HUES48 (cell line): ENCODE measurements around the gene PRKN.
A peak's percentile ranks its signal among the peaks of the same experiment; 100 is the strongest.

Experiments
- H3K27ac ChIP-seq: one replicate; pipeline ENCODE4 v1.7.0; 2013; ENCODE audit warnings: low read depth, low read length, inconsistent platforms
- H3K27me3 ChIP-seq: 2 replicates; pipeline ENCODE4 v1.6.1; 2013; ENCODE audit warnings: mild to moderate bottlenecking, low read length; ENCODE audit not compliant: control insufficient read depth, insufficient read depth
- H3K36me3 ChIP-seq: 2 replicates; pipeline ENCODE4 v1.6.1; 2013; ENCODE audit warnings: low read length; ENCODE audit not compliant: control insufficient read depth, insufficient read depth
- H3K4me1 ChIP-seq: 2 replicates; pipeline ENCODE4 v1.6.1; 2013; ENCODE audit warnings: mild to moderate bottlenecking, low read length; ENCODE audit not compliant: control insufficient read depth, insufficient read depth
- H3K4me3 ChIP-seq: 2 replicates; pipeline ENCODE4 v1.5.1; 2013; ENCODE audit warnings: mild to moderate bottlenecking, low read depth, low read length
- H3K9ac ChIP-seq: 2 replicates; pipeline ENCODE4 v1.6.1; 2013; ENCODE audit warnings: mild to moderate bottlenecking, low read depth, low read length, moderate library complexity
- H3K9me3 ChIP-seq: 2 replicates; pipeline ENCODE4 v1.6.1; 2013; ENCODE audit warnings: low read length; ENCODE audit not compliant: control insufficient read depth, insufficient read depth

The PRKN gene

GRCh38 chr6:162463576-162463975 is 264.0 kb downstream of the PRKN start:
- no peaks in the 10 kb centered on the region for H3K4me1 ChIP-seq
- no peak overlapping the region for H3K27ac ChIP-seq
- H3K27me3 ChIP-seq: no peaks in the 10 kb centered on the region
- H3K36me3 ChIP-seq: no peaks in the 10 kb centered on the region
- no peak overlapping the region for H3K9ac ChIP-seq
- H3K9me3 ChIP-seq: no peaks in the 10 kb centered on the region
- H3K4me3 ChIP-seq: no peak overlapping the region

DNA sequence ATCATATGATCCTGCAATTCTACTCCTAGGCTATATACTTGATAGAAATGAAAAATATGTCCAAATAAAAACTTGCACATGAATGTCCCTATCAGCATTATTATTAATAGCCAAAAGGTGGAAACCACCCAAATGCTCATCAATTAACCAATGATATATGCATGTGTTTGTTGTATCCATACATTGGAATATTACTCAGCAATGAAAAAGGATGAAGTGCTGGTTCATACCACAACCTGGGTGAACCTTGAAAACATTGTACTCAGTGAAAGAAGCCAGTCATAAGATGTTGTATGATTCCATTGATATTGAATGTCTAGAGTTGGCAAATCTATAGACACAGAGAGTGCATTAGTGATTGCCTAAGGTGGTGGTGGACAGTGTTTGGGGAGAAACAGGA is 267.6 kb downstream of the PRKN start:
- H3K27ac ChIP-seq: no peak overlapping the region

GRCh38 chr6:162450358-162450757 is 277.2 kb downstream of the PRKN start:
- no peak overlapping the region for H3K4me3 ChIP-seq
- no peak overlapping the region for H3K27ac ChIP-seq
- H3K36me3 ChIP-seq: no peaks in the 10 kb centered on the region
- no peaks in the 10 kb centered on the region for H3K27me3 ChIP-seq
- H3K9ac ChIP-seq: no peak overlapping the region
- no peaks in the 10 kb centered on the region for H3K9me3 ChIP-seq
- H3K4me1 ChIP-seq: no peaks in the 10 kb centered on the region

More for the DNA sequence above, 267.6 kb downstream of the PRKN start:
- H3K4me3 ChIP-seq: no peak overlapping the region
- H3K4me1 ChIP-seq: no peaks in the 10 kb centered on the region
- H3K9ac ChIP-seq: no peak overlapping the region
- H3K27me3 ChIP-seq: no peaks in the 10 kb centered on the region
- H3K36me3 ChIP-seq: no peaks in the 10 kb centered on the region
- H3K9me3 ChIP-seq: no peaks in the 10 kb centered on the region

GRCh38 chr6:162448294-162448693 is 279.3 kb downstream of the PRKN start:
- Histone ChIP-seq H3K4me1 (no peaks in the 10 kb centered on the region), H3K27ac (no peak overlapping the region), H3K4me3 (no peak overlapping the region), H3K36me3 (no peaks in the 10 kb centered on the region), H3K9ac (no peak overlapping the region), H3K9me3 (no peaks in the 10 kb centered on the region), H3K27me3 (no peaks in the 10 kb centered on the region)

- Histone ChIP-seq H3K9ac (no peak overlapping the region), H3K4me1 (peaks cover 22% of the 10 kb centered on the region), H3K9me3 (peaks cover 4% of the 10 kb centered on the region; the same call in 1 of the 2 replicates), H3K27me3 (no peaks in the 10 kb centered on the region), H3K36me3 (no peaks in the 10 kb centered on the region), H3K27ac (no peak overlapping the region), H3K4me3 (no peak overlapping the region)
Measured at GRCh38 chr6:162443101-162443500, 284.5 kb downstream of the PRKN start.

DNA sequence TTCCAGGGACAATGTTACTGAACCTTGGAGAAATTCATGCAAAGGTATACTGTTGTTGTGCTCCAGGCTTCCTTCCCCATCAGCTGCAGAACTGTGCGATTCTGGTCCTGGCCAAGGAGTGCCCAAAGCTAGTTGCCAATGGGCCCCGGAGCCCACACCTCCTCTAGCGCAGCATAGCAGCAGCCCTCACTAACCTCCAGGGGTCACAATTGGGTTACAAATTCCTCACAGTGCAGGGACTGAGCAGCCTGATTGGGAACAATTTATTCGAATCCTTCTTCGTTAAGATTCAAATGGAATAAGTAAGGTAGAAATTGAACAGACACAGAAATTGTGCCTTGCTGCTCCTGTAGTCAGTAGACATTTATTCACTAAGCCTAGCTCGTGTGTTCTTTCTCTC is 284.9 kb downstream of the PRKN start:
- Histone ChIP-seq H3K36me3 (no peaks in the 10 kb centered on the region), H3K4me3 (no peak overlapping the region), H3K9ac (no peak overlapping the region), H3K27me3 (no peaks in the 10 kb centered on the region), H3K27ac (no peak overlapping the region), H3K4me1 (peaks cover 22% of the 10 kb centered on the region), H3K9me3 (peaks cover 7% of the 10 kb centered on the region)

DNA sequence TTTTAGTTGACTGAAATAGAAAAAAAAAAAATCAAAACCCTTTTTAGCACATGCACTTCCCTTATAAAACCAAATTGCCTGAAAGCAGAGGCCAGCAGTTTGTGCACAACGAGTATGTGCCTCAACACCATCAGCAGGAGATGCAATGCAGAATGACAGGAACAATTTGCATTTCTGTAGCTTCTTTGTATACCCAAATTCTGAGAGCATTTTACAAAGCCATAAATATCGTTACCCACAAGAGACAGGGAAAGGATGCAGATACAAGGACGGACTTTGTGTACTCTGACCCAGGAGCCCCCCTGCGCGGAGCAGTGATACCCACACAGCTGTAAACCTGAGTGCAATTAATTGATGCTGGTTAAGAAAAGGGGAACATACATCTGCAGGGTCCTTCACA is 285.6 kb downstream of the PRKN start:
- Histone ChIP-seq H3K4me1 (peaks cover 22% of the 10 kb centered on the region), H3K9ac (no peak overlapping the region), H3K36me3 (no peaks in the 10 kb centered on the region), H3K9me3 (peaks cover 8% of the 10 kb centered on the region), H3K4me3 (no peak overlapping the region), H3K27me3 (no peaks in the 10 kb centered on the region), H3K27ac (no peak overlapping the region)

- no peaks in the 10 kb centered on the region for H3K27me3 ChIP-seq
- H3K4me3 ChIP-seq: no peak overlapping the region; the same call in 1 of the 2 replicates
- H3K4me1 ChIP-seq: peaks cover 22% of the 10 kb centered on the region
- no peak overlapping the region; the same call in none of the 2 replicates for H3K9ac ChIP-seq
- H3K27ac ChIP-seq: peak overlapping the region; percentile 82
- no peaks in the 10 kb centered on the region for H3K36me3 ChIP-seq
- H3K9me3 ChIP-seq: peaks cover 8% of the 10 kb centered on the region
Measured at GRCh38 chr6:162438980-162439379, 288.6 kb downstream of the PRKN start.

GRCh38 chr6:162435071-162435470 is 292.5 kb downstream of the PRKN start:
- Histone ChIP-seq H3K36me3 (no peaks in the 10 kb centered on the region), H3K4me1 (peaks cover 10% of the 10 kb centered on the region), H3K9ac (no peak overlapping the region), H3K4me3 (no peak overlapping the region), H3K27ac (no peak overlapping the region), H3K27me3 (no peaks in the 10 kb centered on the region), H3K9me3 (peaks cover 8% of the 10 kb centered on the region)

- no peaks in the 10 kb centered on the region for H3K36me3 ChIP-seq
- H3K9ac ChIP-seq: no peak overlapping the region
- no peaks in the 10 kb centered on the region for H3K27me3 ChIP-seq
Measured at GRCh38 chr6:162421004-162421403, 306.6 kb downstream of the PRKN start.

GRCh38 chr6:162416831-162417537 is 310.6 kb downstream of the PRKN start:
- Histone ChIP-seq H3K9me3 (no peaks in the 10 kb centered on the region), H3K4me3 (no peak overlapping the region), H3K4me1 (no peaks in the 10 kb centered on the region), H3K36me3 (no peaks in the 10 kb centered on the region), H3K27me3 (no peaks in the 10 kb centered on the region), H3K27ac (no peak overlapping the region), H3K9ac (no peak overlapping the region)

More at GRCh38 chr6:162421004-162421403, 306.6 kb downstream of the PRKN start:
- no peaks in the 10 kb centered on the region for H3K4me1 ChIP-seq
- H3K4me3 ChIP-seq: no peak overlapping the region
- H3K27ac ChIP-seq: no peak overlapping the region
- H3K9me3 ChIP-seq: no peaks in the 10 kb centered on the region
